Lower lobe of right lung (tissue), 2 donors: ENCODE data around the gene PROC. TPM values are rescaled to one million over a fixed set of nuclear protein-coding genes. Genes with fewer than 3 reads are reported as not detected.

Experiments
- ATAC-seq, 2 donors: fragments of 200-7000 bp; cut with Tn5 transposase; one replicate each; pipeline ENCODE4 v1.9.1; 2020 to 2022; ENCODE audit warnings: mild to moderate bottlenecking in 2 of 2, moderate library complexity in 2 of 2
- DNase-seq: peaks from one replicate; pipeline ENCODE4 v3.0.0-alpha.2; 2020
- H3K27ac ChIP-seq: fragments of 200-600 bp; one replicate; pipeline ENCODE4 v1.8.0; 2022
- H3K27me3 ChIP-seq: fragments of 200-600 bp; one replicate; pipeline ENCODE4 v1.8.0; 2022; ENCODE audit warnings: low read depth
- H3K36me3 ChIP-seq: fragments of 200-600 bp; one replicate; pipeline ENCODE4 v1.8.0; 2022; ENCODE audit warnings: mild to moderate bottlenecking
- H3K4me1 ChIP-seq: fragments of 200-600 bp; one replicate; pipeline ENCODE4 v1.8.0; 2022
- H3K4me3 ChIP-seq: fragments of 200-600 bp; one replicate; pipeline ENCODE4 v1.8.0; 2022; ENCODE audit warnings: mild to moderate bottlenecking
- H3K9me3 ChIP-seq: fragments of 200-600 bp; one replicate; pipeline ENCODE4 v1.8.0; 2022
- intact Hi-C: fragments of 100-400 bp; cut with DNase I; formaldehyde crosslinking; loops from one replicate; pipeline ENCODE4 v1.11.0; 2022
- total RNA-seq: library from RNA; stranded (reverse); fragmentation: NEBNext Ultra II Directional; extraction: Animal tissue kit (Norgen Biotek cat#: 25700); gene quantifications from one replicate; pipeline ENCODE4 v1.2.1, GENCODE V29; 2021
- TF ChIP-seq, protein P1 (sequence below): fragments of 200-600 bp; IDR thresholded peaks from one replicate; pipeline ENCODE4 v1.8.0; 2022; ENCODE audit warnings: antibody characterized with exemption, mild to moderate bottlenecking
- donor health status: DM: no; HTN: yes; CAD: no; lungs with severe emphysema.

PROC gene
- total RNA-seq, 1 donor from 2014 or later = not detected

GRCh38 chr2:127403460-127403859 lies 14.8 kb upstream of the PROC start:
- H3K36me3 ChIP-seq = no peaks in the 10 kb centered on the region
- peaks cover 38% of the 10 kb centered on the region for H3K4me1 ChIP-seq
- TF ChIP-seq, protein P1, sequence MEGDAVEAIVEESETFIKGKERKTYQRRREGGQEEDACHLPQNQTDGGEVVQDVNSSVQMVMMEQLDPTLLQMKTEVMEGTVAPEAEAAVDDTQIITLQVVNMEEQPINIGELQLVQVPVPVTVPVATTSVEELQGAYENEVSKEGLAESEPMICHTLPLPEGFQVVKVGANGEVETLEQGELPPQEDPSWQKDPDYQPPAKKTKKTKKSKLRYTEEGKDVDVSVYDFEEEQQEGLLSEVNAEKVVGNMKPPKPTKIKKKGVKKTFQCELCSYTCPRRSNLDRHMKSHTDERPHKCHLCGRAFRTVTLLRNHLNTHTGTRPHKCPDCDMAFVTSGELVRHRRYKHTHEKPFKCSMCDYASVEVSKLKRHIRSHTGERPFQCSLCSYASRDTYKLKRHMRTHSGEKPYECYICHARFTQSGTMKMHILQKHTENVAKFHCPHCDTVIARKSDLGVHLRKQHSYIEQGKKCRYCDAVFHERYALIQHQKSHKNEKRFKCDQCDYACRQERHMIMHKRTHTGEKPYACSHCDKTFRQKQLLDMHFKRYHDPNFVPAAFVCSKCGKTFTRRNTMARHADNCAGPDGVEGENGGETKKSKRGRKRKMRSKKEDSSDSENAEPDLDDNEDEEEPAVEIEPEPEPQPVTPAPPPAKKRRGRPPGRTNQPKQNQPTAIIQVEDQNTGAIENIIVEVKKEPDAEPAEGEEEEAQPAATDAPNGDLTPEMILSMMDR = no peak
- no peaks in the 10 kb centered on the region for H3K27me3 ChIP-seq
- ATAC-seq (no peak), DNase-seq (no peak)
- intact Hi-C loops = no loop called here
- no peak overlapping the region for H3K27ac ChIP-seq
- H3K4me3 ChIP-seq = no peak overlapping the region
- H3K9me3 ChIP-seq = no peaks in the 10 kb centered on the region

GRCh38 chr2:127404466-127405254 lies 13.6 kb upstream of the PROC start:
- Histone ChIP-seq H3K27me3 (no peaks in the 10 kb centered on the region), H3K4me3 (no peak overlapping the region), H3K4me1 (peaks cover 41% of the 10 kb centered on the region), H3K27ac (no peak overlapping the region), H3K36me3 (no peaks in the 10 kb centered on the region), H3K9me3 (no peaks in the 10 kb centered on the region)
- DNase-seq = no peak
- ATAC-seq = no peak
- TF ChIP-seq, protein P1 = no peak
- intact Hi-C loops = no loop called here

GRCh38 chr2:127405255-127405610 lies 13.0 kb upstream of the PROC start:
- Histone ChIP-seq H3K4me3 (no peak overlapping the region), H3K27me3 (no peaks in the 10 kb centered on the region), H3K27ac (no peak overlapping the region), H3K9me3 (no peaks in the 10 kb centered on the region), H3K4me1 (peaks cover 43% of the 10 kb centered on the region), H3K36me3 (no peaks in the 10 kb centered on the region)
- intact Hi-C loops = no loop called here
- DNase-seq = no peak
- no peak for ATAC-seq
- TF ChIP-seq, protein P1 = no peak

- no peaks in the 10 kb centered on the region for H3K9me3 ChIP-seq
- H3K4me1 ChIP-seq = peaks cover 45% of the 10 kb centered on the region
- intact Hi-C loops = no loop called here
- no peaks in the 10 kb centered on the region for H3K36me3 ChIP-seq
- ATAC-seq (no peak), DNase-seq (no peak)
- no peak overlapping the region for H3K27ac ChIP-seq
- no peaks in the 10 kb centered on the region for H3K27me3 ChIP-seq
- H3K4me3 ChIP-seq = no peak overlapping the region
- TF ChIP-seq, protein P1 = no peak
Measured at GRCh38 chr2:127406454-127406853, 11.8 kb upstream of the PROC start.

DNA sequence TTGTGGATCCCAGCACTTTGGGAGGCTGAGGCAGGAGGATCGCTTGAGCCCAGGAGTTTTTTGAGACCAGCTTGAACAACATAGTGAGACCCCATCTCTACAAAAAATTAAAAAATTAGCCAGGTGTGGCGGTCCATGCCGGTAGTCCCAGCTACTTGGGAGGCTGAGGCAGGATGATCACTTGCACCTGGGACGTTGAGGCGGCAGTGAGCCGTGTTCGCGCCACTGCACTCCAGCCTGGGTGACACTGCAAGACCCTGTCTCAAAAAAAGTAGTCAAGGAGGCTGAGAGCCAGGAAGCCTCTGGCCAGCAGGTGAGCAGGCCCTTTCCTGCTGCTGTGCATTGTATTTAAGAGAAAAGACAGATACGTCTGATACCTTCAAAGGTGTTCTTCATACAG lies 11.1 kb upstream of the PROC start:
- H3K27ac ChIP-seq = peak overlapping the region; percentile 59
- no peaks in the 10 kb centered on the region for H3K27me3 ChIP-seq
- intact Hi-C loops = no loop called here
- no peak overlapping the region for H3K4me3 ChIP-seq
- no peaks in the 10 kb centered on the region for H3K36me3 ChIP-seq
- DNase-seq (peak; percentile 38), ATAC-seq (no peak)
- TF ChIP-seq, protein P1 = no peak
- no peaks in the 10 kb centered on the region for H3K9me3 ChIP-seq
- H3K4me1 ChIP-seq = peaks cover 51% of the 10 kb centered on the region
